Measurements from ENCODE around the gene TMEM132C. TPM values are rescaled to one million over a fixed set of nuclear protein-coding genes. Genes with fewer than 3 reads are reported as not detected.

Gene TMEM132C
- 0.13 TPM in 1 of 2 replicates, not detected in the other for total RNA-seq

GRCh38 chr12:128267131-128267622 lies at the start of gene TMEM132C:
Gene TMEM132C (plus strand): TSS chr12:128267170. CDS start chr12:128267403, 233 bp downstream.

Small RNA genes within 50 kb of the gene (small RNA-seq; reads per million reads assigned to genes)
- gene MIR3612 (not detected), gene MIR4419B (not detected)
